HG02885 (cell line): ENCODE results near the gene HAGHL.
A peak's percentile ranks its signal among the peaks of the same experiment; 100 is the strongest.
"Not testable (repeated sequence)": the region's sequence is repeated elsewhere in the genome, so short reads cannot be mapped to it uniquely, and the experiment has no call there.

ENCODE experiments used
- ATAC-seq: cut with Tn5 transposase; IDR thresholded peaks from one replicate; pipeline ENCODE4 v1.9.1; 2021; ENCODE audit warnings: mild to moderate bottlenecking; ENCODE audit not compliant: unreplicated experiment, poor library complexity

Gene HAGHL

DNA sequence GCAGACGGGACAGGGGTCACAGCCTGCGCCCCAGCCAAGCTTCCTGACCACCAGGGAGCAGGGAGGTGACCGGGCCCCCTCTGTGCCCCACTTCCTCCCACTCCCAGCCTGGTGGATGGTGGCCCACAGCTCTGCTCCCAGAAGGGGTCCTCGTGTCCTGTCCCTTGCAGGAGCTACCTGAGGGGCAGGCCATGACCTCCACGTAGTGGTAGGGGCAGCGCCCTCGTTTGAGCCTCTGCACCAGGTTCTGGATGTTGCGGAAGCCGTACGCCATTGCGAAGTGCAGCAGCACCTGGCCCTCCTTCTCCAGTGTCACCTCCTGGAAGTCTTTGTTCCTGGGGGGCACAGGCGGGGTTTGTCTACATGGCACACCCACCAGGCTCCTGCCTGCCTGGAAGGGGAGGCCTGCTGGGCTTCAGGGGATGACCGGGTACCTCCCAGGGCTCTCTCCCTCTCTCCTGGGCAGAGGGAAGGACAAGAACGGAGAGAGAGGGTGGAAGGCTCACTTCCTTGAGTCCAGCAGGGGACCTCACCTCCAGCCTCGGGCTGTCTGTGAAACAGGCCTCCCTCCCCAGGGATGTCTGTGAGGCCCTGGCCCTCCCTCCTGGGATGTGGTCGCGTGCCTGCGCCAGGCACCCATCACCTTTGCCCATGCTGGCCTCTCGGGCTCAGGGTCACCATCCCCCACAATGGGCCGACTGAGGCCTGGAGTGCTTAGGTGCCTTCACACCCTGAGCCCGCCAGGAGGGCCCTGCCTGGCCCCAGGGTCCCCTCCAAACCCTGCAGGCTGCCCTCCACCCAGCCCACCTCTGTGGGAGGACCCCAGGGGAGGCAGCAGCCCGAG, 4.0 kb downstream of the HAGHL start:
- no peak for ATAC-seq

DNA sequence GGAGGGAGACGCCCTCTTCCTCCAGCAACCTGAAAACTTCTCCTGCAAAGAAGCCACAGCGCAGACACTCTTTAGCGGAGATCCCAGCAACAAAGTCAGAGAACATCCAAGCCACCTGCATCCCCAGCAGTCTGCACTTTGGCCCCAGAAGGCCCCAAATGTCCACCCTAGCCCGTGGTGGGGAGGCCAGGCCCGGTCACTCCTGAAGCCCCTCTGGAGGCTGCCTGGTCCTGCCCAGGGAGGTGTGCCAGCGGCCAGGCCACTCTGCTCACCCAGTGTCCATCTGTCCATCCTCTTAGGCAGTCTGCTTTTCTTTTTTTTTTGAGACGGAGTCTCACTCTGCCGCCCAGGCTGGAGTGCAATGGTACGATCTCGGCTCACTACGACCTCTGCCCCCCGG, 5.4 kb downstream of the HAGHL start:
- ATAC-seq = no peak

DNA sequence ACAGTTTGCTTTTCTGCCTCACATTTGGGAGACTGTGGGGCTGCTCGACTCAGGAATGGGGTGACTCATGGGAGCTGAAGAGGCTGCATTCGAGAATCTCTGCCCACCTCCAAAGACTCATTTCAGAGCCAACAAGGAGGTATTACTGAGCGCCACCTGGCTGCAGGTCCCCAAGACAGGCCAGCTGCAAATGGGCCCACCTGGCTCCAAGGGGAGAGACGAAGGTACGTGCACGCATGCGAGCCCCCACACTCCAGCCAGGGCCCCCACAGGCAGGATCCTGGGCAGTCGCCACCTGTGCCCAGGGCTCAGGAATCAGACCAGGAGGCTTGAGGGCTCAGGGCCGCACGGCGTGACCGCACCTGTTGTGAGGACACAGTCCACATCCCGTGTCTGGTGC, 6.0 kb downstream of the HAGHL start:
- ATAC-seq = no peak

DNA sequence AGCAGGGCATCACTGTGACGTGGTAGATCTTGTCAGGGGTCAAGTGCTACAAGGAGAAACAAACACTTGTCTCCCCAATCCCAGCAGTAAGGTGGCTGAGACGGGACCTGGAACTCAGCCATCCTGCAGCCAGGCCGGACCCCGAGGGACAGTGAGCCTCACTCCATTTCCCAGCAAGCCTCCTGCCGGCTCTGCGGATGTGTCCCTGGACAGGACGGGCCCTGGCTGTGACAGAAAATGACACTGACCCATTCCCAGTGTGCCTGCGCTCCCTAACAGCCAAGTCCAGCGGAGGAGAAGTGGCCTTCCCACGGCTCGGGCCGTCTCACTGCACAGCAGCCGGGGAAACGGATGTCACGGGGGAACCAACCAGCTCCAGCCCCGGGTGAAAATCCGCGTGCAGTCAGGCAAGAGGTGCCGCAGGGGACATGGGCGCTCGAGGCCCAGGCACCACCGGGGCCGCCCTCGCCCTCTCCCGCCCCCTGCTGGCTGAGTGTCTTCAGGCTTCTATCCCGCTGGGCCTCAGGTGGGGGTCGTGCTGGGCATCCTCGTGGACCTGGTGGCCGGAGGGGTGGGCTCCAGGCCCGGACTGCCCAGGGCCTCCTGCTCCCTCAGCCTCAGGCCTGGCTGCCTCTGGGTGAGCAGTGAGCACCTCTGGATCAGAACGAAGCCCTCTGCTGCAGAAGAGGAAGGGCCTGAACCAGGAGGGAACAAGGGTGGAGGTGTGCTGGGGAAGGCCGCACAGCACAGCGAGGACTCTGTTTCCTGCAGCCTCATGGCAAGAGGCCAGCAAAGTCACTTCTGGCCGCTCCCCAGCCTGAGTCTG, 6.7 kb downstream of the HAGHL start:
- ATAC-seq = no peak

DNA sequence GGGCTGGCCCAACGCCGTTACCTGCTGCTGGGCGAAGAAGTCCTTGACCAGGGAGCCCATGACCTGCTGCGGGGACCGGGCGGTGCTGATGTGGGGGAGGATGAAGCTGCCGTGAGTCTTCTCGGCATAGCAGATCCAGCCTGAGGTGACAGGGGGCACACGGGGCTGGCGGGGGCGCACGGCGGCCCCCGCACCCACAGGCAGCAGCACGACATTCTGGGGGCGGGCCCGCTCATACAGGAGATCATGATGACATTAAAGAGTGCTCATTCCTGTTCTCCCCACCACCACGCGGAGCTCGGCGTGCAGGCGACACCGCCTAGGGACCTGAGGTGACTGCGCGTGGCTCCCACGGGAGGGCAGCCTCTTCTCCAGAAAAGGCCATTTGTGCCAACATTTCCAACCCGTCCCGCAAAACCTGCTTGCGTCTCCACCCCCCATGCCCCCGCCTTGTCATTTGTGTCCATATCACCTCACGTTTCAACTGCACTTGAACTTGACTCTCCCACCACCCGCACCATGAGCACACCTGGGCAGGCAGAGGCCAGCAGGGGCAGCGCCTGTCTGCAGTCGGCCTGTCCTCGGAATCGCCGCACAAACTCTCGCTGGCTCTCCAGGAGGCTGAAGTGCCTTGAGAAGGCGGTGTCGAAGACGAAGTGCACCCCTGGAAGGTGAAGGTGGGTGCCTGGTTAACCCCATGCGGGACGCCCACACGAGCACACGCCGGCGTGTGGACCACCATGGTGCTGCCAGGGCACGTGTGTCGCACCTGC, 7.5 kb downstream of the HAGHL start:
- ATAC-seq = no peak

DNA sequence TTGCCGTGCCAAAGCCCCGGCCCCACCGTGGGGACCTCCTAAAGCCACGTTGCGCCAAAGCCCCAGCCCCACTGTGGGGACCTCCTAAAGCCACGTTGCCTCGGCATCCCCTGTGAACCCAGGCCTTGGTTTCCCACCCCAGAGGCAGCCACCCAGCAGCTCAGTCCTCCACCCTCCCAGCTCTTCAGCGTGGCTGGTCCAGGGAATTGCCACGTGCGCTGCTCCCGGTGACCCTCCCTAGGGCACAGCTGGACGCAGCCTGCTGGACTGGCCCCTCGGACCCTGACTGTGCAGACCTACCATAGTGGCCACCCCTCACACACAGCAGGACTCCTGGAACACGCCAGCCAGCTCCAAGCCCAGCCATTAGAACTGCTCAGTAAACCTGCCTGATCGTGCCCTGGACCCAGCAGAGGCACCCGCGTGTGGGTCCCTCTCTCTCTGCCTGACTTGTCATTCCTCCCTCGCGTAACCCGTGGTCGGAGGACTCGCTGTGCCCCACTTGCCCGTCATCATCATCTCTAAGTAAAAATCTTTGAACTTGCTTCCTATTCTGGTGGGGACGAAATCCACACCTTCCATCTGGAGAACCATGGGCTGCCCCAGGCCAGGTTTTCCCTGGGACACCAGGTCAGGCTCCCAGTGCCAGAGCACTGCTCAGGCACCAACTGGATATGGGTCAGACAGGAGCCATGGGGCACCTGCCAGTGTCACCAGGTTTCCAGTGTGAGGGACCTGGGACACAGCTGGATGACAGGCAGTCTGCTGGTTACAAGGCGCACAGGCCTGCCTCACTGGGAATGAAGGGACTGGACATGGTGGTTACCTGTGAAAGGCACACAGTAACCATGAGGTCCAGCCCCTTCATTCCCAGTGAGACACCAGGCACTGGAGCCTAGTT, 8.3 kb downstream of the HAGHL start:
- ATAC-seq = no peak

DNA sequence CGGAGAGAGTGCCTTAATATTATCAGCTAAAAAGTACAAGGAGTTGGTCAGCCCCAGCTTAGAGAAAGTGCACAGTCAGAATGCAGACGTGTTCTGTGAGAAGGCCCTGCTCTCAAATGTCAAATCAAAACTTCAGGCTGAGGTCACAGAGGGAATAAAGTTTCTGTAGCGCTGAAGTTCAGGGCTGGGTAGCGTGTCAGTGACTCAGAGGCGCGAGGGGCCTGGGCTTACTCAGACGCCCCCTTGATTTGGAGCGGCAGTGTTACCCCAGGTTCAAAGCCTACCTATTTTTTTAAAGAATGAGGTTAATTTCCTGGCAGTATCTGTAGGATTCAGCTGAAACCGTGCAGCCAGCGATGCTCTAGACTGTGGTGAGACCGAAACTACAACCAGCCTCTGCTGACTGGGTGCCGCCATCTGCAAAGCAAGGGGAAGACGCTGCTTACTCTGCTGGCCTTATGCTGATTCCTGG, 9.1 kb downstream of the HAGHL start:
- ATAC-seq = peak; percentile 37

DNA sequence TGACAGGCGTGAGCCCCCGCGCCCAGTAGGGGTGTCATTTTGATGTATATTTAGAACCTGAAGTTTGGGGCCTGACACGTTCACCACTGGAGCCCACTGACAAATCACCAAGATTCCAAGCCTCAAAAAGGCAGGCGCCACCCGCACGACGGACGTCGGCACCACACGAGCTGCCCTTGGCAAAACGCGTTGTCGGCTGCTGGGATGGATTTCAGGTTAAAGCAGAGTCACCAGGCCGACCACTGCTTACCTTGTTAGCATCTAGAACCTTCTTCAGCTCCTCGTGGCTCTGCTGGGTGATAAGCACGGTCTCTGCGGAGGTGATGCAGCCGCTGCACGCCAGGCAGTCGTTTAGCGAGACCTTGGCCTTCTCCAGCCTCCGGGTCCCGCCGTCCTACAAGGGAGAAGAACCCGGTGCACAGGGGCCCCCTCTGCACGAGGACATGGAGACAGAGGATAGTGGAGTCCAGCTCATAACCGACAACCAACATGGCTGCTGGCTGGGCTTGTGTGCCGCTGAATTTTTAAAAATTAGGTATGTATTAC, 10.1 kb downstream of the HAGHL start:
- no peak for ATAC-seq

DNA sequence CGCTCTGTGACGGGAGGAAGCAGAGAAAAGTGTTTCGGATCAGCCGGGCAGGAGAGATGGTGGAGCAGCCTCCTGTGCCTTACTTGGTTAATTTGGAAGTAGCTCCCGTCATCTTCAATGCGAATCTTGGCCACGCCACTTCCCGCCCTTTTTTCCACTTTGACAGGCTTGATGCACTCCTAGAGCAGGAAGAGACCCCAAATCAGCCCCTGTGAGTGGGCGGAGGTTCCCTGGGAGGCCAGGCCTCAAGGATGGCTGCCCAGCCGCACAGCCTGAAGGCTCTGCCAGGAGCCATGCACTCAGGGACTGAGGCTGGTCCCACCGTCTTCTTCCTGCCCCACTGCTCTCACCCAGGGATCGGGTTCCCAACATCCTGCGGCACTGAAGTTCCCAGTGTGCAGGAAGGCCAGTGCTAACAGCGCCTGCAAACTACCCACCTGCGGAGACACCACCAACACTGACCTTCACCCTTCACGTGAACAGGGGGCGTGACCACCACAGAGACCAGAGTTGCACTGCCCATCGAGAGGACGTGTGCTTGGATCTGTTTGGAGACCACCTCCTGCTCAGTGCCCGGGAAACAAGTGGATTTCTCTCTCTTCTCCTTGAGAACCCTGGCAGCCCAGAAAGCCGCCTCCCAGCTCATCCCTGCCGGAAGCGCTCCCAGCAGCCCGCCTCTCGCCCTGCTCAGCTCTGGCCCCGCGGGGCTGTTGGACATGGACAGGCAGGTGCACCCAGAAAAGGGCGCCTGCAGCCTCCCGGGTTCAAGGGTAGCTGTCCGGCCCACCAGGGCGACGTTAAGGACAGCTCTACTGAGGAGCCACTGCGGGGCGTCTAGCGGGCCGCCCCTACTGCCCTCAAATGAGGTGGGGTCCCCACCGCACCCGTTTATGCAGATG, 12.9 kb downstream of the HAGHL start:
- ATAC-seq = no peak

DNA sequence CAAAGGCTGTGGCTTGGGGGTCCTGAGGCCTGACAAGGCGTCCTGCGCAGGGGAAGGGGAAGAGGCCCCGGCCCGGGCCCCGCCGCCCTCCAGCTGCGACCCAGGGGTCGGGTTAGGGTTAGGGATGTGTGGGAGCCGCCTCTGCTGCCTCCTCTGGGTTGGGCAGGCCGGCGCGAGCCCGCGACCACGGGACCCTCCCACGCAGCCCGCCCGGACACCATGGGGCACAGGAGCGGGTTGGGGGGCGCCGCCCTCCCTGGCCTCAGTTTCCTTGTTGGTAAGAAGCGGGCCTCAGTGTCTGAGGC, 13.5 kb downstream of the HAGHL start:
- peak; percentile 4 for ATAC-seq

DNA sequence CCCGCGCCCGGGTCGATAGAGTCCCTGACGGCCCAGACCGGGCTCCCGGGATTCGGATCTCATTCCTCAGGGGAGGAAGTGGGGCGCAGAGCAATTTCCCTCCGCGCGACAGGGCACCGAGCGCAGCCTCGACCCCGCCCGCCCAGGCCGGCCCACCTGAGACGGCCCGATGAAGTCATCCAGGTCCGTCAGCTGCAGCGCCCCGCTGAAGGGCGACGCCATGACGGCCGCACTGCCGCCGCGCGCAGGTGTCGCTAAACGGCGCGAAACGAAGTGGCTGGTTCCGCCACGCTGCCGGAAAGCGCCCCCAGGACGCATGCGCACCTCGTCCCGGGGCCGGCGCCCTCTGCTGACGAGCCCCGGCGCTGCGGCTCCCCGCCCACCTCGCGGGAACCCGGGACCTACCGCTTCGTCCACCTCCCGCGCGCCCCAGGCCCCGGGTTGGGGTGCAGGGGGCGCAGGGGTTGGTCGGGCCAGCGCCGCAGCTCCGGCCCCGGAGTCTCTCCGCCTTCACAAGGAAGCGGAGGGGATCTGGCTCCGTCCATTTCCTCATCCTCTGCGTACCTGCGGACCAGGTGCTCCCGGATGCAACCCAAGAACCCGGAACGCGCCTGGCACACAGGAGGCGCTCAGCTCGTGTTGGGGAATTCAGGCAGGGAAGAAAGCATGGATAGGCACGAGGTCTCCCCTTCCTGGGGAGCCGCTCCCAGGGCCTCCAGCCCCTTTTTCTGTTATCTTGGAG, 14.0 kb downstream of the HAGHL start, which contains the start of gene CIAO3:
CIAO3 (minus strand) TSS at position 234 of the 742 bp plus-strand sequence; CDS start at position 222, 12 bp downstream.
- peak; percentile 73 for ATAC-seq

DNA sequence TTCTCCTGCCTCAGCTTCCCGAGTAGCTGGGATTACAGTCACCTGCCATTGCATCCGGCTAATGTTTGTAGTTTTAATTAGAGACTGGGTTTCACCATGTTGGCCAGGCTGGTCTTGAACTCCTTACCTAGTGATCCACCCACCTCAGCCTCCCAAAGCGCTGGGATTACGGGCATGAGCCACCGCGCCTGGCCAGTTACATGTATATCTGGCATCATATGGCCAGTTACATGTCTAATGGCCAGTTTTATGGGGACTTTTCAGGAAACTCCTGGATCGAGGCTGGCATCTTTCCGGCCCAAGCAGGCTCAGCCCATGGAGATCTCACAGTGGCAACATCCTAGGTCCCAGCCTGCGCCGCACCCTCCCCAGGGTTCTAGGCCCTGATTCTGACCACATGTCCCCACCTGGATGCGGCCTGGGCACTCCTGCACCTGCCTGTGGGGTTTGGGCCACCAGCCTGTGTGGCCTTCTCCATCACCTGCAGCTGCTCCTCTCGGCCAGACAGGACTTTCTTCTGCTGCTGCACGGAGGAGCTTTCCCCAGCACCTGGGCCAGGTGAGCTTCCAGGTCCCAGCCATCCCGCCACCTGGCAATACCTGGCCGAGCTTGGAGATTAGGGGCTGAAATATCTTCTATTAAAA, 15.2 kb downstream of the HAGHL start:
- ATAC-seq = no peak

DNA sequence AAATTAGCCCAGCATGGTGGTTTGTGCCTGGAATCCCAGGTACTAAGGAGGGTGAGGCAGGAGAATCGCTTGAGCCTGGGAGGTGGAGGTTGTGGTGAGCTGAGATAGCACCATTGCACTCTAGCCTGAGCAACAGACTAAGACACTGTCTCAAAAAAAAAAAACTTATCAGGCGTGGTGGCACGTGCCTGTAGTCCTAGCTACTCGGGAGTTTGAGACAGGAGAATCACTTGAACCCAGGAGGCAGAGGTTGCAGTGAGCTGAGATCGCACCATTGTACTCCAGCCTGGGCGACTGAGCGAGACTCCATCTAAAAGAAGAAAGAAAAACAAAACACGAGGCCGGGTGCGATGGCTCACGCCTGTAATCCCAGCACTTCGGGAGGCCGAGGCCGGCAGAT, 16.0 kb downstream of the HAGHL start:
- not testable (repeated sequence) for ATAC-seq

DNA sequence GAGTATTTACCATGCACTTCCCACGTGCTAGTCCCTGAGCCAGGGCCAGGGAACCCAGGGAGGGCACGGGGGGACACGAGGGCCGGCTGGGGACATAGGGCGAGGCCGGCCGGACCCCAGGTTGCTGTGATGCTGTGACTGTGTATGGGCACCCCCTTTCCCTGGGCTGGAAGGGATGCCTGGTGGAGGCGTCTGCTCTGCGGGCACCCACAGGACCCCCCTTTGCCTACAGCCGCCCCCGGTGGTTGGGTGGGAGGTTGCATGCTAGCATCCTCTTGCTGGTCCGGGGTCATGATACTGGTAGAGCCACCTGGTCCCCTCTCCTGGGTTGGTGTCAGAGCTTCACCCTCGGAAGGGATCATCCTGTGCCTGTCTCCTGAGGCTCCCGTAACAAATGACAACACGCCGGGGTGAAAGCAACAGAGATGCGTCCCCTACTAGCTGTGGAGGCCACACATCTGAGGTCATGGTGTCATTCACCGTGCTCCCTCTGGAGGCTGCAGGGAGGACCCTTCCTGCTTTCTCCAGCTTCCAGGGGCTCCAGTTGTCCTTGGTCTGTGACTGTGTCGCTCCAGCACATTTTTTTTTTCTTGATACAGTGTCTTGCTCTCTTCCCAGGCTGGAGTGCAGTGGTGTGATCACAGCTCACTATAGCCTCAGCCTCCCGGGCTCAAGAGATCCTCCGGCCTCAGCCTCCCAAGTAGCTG, 17.0 kb downstream of the HAGHL start:
- no peak for ATAC-seq

DNA sequence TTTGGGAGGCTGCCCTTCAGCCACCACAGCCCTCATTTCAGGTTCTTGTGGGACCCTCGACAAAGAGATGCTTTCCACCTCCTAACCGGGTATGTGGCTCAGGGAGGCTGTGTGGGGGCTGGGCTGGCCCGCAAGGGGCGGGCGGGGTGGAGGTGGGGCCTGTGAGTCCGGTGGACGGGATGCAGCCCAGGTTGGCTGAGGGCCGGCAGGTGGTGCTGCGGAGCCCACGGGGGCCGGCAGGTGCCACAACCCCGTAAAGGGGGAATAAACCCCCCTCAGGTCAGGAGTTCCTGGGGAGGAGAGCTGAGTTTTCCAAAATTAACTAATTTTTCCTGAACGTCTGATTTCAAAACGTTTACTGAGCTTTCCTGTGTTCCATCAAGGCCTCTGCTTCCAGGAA, 18.8 kb downstream of the HAGHL start:
- no peak for ATAC-seq

DNA sequence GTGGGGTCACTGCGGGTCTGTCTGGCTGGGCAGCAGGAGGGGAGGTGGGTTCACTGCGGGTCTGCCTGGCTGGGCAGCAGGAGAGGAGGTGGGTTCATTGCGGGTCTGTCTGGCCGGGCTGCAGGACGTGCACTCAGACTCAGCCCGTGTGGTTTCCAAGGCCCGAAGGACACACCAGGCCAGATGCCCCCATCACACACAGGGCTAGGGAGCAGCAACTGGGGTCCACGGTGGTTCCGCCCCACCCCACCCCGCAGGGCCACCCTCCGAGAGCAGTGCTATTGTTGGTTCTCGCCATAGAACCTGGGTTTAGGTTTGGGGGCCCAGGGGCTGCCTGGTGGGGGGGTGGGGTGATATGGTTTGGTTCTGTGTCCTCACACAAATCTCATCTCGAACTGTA, 19.7 kb downstream of the HAGHL start:
- no peak for ATAC-seq
